IPS-NIHi11 (cell line): ENCODE results near the gene WASF2.
"Not testable (repeated sequence)": the region's sequence is repeated elsewhere in the genome, so short reads cannot be mapped to it uniquely, and the experiment has no call there.

Experiments used
- DNase-seq: peaks from one replicate; pipeline ENCODE4 v3.0.0; 2012; ENCODE audit warnings: mixed read lengths, low spot score

Gene WASF2

GRCh38 chr1:27397749-27398148, 92.2 kb downstream of the WASF2 start:
- DNase-seq = no peak

- no peak for DNase-seq
Observed at GRCh38 chr1:27397110-27397509, 92.9 kb downstream of the WASF2 start.

GRCh38 chr1:27395441-27396195, 94.3 kb downstream of the WASF2 start:
- DNase-seq = peak; percentile 87

- DNase-seq = no peak
Observed at GRCh38 chr1:27394925-27395324, 95.0 kb downstream of the WASF2 start.

GRCh38 chr1:27394282-27394658, 95.7 kb downstream of the WASF2 start:
- no peak for DNase-seq

GRCh38 chr1:27393641-27394281, 96.2 kb downstream of the WASF2 start:
- DNase-seq = no peak

GRCh38 chr1:27392778-27393635, 97.0 kb downstream of the WASF2 start:
- DNase-seq = no peak

GRCh38 chr1:27392096-27392777, 97.7 kb downstream of the WASF2 start, which contains the start of gene GPR3:
Gene GPR3 (plus strand): TSS chr1:27392622. CDS start chr1:27393799, 1,177 bp downstream.
- peak; percentile 95 for DNase-seq

- DNase-seq = peak; percentile 74
Observed at GRCh38 chr1:27391511-27392095, 98.4 kb downstream of the WASF2 start.

GRCh38 chr1:27388337-27389005, 101.5 kb downstream of the WASF2 start:
- DNase-seq = peak; percentile 69

GRCh38 chr1:27384797-27385196, 105.2 kb downstream of the WASF2 start:
- not testable (repeated sequence) for DNase-seq

- no peak for DNase-seq
Observed at GRCh38 chr1:27383661-27384060, 106.3 kb downstream of the WASF2 start.

- peak; percentile 99 for DNase-seq
Observed at GRCh38 chr1:27383039-27383605, 106.8 kb downstream of the WASF2 start, which contains the start of gene CD164L2. Gene CD164L2 (minus strand): TSS chr1:27383333. CDS start chr1:27383239, 94 bp downstream.

- DNase-seq = no peak
Observed at GRCh38 chr1:27381969-27382762, 107.8 kb downstream of the WASF2 start.

GRCh38 chr1:27380766-27381733, 108.9 kb downstream of the WASF2 start:
- DNase-seq = no peak

GRCh38 chr1:27380224-27380623, 109.7 kb downstream of the WASF2 start:
- DNase-seq = no peak

- DNase-seq = no peak
Observed at GRCh38 chr1:27379564-27380122, 110.3 kb downstream of the WASF2 start.
